Measurements from ENCODE around the gene ZDHHC24.
"Not testable (repeated sequence)": the region's sequence is repeated elsewhere in the genome, so short reads cannot be mapped to it uniquely, and the experiment has no call there.

Gene ZDHHC24

GRCh38 chr11:66542362-66542761, 3.5 kb downstream of the ZDHHC24 start:
- Histone ChIP-seq H3K27me3 (peaks cover 12% of the 10 kb centered on the region), H3K36me3 (peaks cover 20% of the 10 kb centered on the region), H3K27ac (no peak overlapping the region), H3K4me3 (ENCODE audit: low read depth in 1 of 2, low read length in 1 of 2) (no peak overlapping the region), H3K4me1 (ENCODE audit: control insufficient read depth in 1 of 2, insufficient read depth in 1 of 2, low read depth in 1 of 2, low read length in 1 of 2) (peaks cover 30 to 35% of the 10 kb centered on the region in 2 experiments), H3K9me3 (no peaks in the 10 kb centered on the region)
- no peak for TF ChIP-seq CTCF (IDR thresholded peaks at IDR 0.05)

- peaks cover 25% of the 10 kb centered on the region for H3K36me3 ChIP-seq
- TF ChIP-seq CTCF (IDR thresholded peaks at IDR 0.05): no peak
- H3K9me3 ChIP-seq: no peaks in the 10 kb centered on the region
- H3K4me3 ChIP-seq (ENCODE audit: low read depth in 1 of 2, low read length in 1 of 2): no peak overlapping the region
- H3K27ac ChIP-seq: no peak overlapping the region
- H3K4me1 ChIP-seq (ENCODE audit: control insufficient read depth in 1 of 2, insufficient read depth in 1 of 2, low read depth in 1 of 2, low read length in 1 of 2): peaks cover 30 to 35% of the 10 kb centered on the region in 2 experiments
- H3K27me3 ChIP-seq: peaks cover 7% of the 10 kb centered on the region
Measured at GRCh38 chr11:66541892-66542291, 4.0 kb downstream of the ZDHHC24 start.

DNA sequence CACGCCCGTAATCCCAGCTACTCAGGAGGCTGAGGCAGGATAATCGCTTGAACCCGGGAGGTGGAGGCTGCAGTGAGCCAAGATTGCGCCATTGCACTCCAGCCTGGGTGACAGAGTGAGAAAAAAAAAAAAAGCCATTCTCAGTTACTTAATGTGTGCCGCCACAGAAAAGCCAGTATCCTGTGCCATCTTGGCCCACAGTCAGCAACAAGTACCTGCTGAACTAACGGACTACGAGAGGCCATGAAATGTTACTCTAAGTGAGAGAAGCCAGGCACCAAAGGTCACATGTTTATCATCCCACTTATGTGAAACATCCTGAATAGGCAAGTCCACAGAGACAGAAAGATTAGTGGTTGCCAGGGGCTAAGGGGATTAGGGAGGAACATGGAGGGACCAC, 5.2 kb downstream of the ZDHHC24 start:
- not testable (repeated sequence) for H3K27me3 ChIP-seq; H3K9me3 ChIP-seq; H3K27ac ChIP-seq; H3K4me3 ChIP-seq (ENCODE audit: low read depth in 1 of 2, low read length in 1 of 2)
- Histone ChIP-seq H3K36me3 (peaks cover 36% of the 10 kb centered on the region), H3K4me1 (ENCODE audit: control insufficient read depth in 1 of 2, insufficient read depth in 1 of 2, low read depth in 1 of 2, low read length in 1 of 2) (peaks cover 23 to 24% of the 10 kb centered on the region in 2 experiments)

- TF ChIP-seq CTCF (IDR thresholded peaks at IDR 0.05): no peak
- no peaks in the 10 kb centered on the region for H3K9me3 ChIP-seq
- no peak overlapping the region for H3K27ac ChIP-seq
- H3K4me1 ChIP-seq (ENCODE audit: control insufficient read depth in 1 of 2, insufficient read depth in 1 of 2, low read depth in 1 of 2, low read length in 1 of 2): peaks cover 16% of the 10 kb centered on the region in 2 experiments
- H3K36me3 ChIP-seq: peaks cover 40% of the 10 kb centered on the region
- H3K4me3 ChIP-seq (ENCODE audit: low read depth in 1 of 2, low read length in 1 of 2): no peak overlapping the region
- H3K27me3 ChIP-seq: no peaks in the 10 kb centered on the region
Measured at GRCh38 chr11:66539870-66540213, 6.0 kb downstream of the ZDHHC24 start.

- Histone ChIP-seq H3K9me3 (no peaks in the 10 kb centered on the region), H3K4me1 (ENCODE audit: control insufficient read depth in 1 of 2, insufficient read depth in 1 of 2, low read depth in 1 of 2, low read length in 1 of 2) (peaks cover 11% of the 10 kb centered on the region in 2 experiments), H3K4me3 (ENCODE audit: low read depth in 1 of 2, low read length in 1 of 2) (no peak overlapping the region), H3K36me3 (peaks cover 40% of the 10 kb centered on the region), H3K27me3 (no peaks in the 10 kb centered on the region), H3K27ac (no peak overlapping the region)
- no peak for TF ChIP-seq CTCF (IDR thresholded peaks at IDR 0.05)
Measured at GRCh38 chr11:66539170-66539869, 6.5 kb downstream of the ZDHHC24 start.

GRCh38 chr11:66532784-66533183, 13.1 kb downstream of the ZDHHC24 start:
- H3K4me3 ChIP-seq (ENCODE audit: low read depth in 1 of 2, low read length in 1 of 2): no peak overlapping the region
- no peaks in the 10 kb centered on the region for H3K9me3 ChIP-seq
- H3K36me3 ChIP-seq: peaks cover 55% of the 10 kb centered on the region
- H3K27me3 ChIP-seq: no peaks in the 10 kb centered on the region
- H3K4me1 ChIP-seq (ENCODE audit: control insufficient read depth in 1 of 2, insufficient read depth in 1 of 2, low read depth in 1 of 2, low read length in 1 of 2): no peaks in the 10 kb centered on the region
- H3K27ac ChIP-seq: no peak overlapping the region
- no peak for TF ChIP-seq CTCF (IDR thresholded peaks at IDR 0.05)

All from neutrophil (primary cell).